GM21529 (cell line): ENCODE data around the gene NMRAL1.

Experiments
- ATAC-seq: cut with Tn5 transposase; IDR thresholded peaks from one replicate; pipeline ENCODE4 v1.9.1; 2021; ENCODE audit not compliant: unreplicated experiment

The NMRAL1 gene

GRCh38 chr16:4505356-4506147 lies 31.1 kb upstream of the NMRAL1 start:
- peak; percentile 77 for ATAC-seq

- no peak for ATAC-seq
These were observed 26.6 kb upstream of the NMRAL1 start for GRCh38 chr16:4501071-4501478.

- no peak for ATAC-seq
These were observed 25.8 kb upstream of the NMRAL1 start for GRCh38 chr16:4500272-4500671.

- ATAC-seq: no peak
These were observed 24.8 kb upstream of the NMRAL1 start for GRCh38 chr16:4499196-4499555.

GRCh38 chr16:4498546-4499195 lies 24.2 kb upstream of the NMRAL1 start:
- ATAC-seq: no peak

GRCh38 chr16:4496305-4496704 lies 21.9 kb upstream of the NMRAL1 start:
- no peak for ATAC-seq

- ATAC-seq: no peak
These were observed 21.3 kb upstream of the NMRAL1 start for GRCh38 chr16:4495766-4496165.

GRCh38 chr16:4494746-4495490 lies 20.5 kb upstream of the NMRAL1 start:
- ATAC-seq: no peak

- no peak for ATAC-seq
These were observed 17.5 kb upstream of the NMRAL1 start for GRCh38 chr16:4491898-4492297.

GRCh38 chr16:4489030-4489429 lies 14.6 kb upstream of the NMRAL1 start:
- ATAC-seq: no peak

GRCh38 chr16:4488499-4488967 lies 14.1 kb upstream of the NMRAL1 start:
- ATAC-seq: no peak

GRCh38 chr16:4487955-4488498 lies 13.6 kb upstream of the NMRAL1 start:
- no peak for ATAC-seq

GRCh38 chr16:4486126-4486893 lies 11.9 kb upstream of the NMRAL1 start:
- no peak for ATAC-seq

- no peak for ATAC-seq
These were observed 7.5 kb upstream of the NMRAL1 start for GRCh38 chr16:4481963-4482362.

- no peak for ATAC-seq
These were observed 7.1 kb upstream of the NMRAL1 start for GRCh38 chr16:4481526-4481925.

- ATAC-seq: no peak
These were observed 3.5 kb upstream of the NMRAL1 start for GRCh38 chr16:4477966-4478365.

- peak; percentile 71 for ATAC-seq
These were observed 1.7 kb upstream of the NMRAL1 start, which contains the start of gene HMOX2 for GRCh38 chr16:4475880-4476788. Gene HMOX2 (plus strand): TSS chr16:4476398. CDS start chr16:4505525, 29,127 bp downstream.

- no peak for ATAC-seq
These were observed 1.5 kb downstream of the NMRAL1 start for GRCh38 chr16:4472880-4473279.

- no peak for ATAC-seq
These were observed 2.6 kb downstream of the NMRAL1 start for GRCh38 chr16:4471869-4472268.

- ATAC-seq: no peak
These were observed 5.5 kb downstream of the NMRAL1 start for GRCh38 chr16:4468972-4469371.
